IMR-90 (cell line): ENCODE data around the gene ADAM15. TPM values are rescaled to one million over a fixed set of nuclear protein-coding genes. Genes with fewer than 3 reads are reported as not detected.

Experiments used
- ATAC-seq: fragments of 200-7000 bp; cut with Tn5 transposase; 2 replicates; pipeline ENCODE4 v1.9.1; 2020; ENCODE audit warnings: low read depth, mild to moderate bottlenecking, moderate library complexity
- BruUV-seq: library from RNA; stranded (reverse); fragments of 400-500 nt; replicated peaks from 2 replicates; lab custom pipeline; 2021; lab: Mats Ljungman, UMichigan
- CTCF ChIA-PET: fragments of 300-600 bp; formaldehyde crosslinking; extraction: SDS; loops from one replicate; lab custom pipeline; 2021; ENCODE audit warnings: antibody characterized with exemption; lab: Yijun Ruan, JAX
- POLR2A ChIA-PET: fragments of 300-600 bp; sonication (Branson Sonifier 250); formaldehyde crosslinking; loops from one replicate; lab custom pipeline; 2022; ENCODE audit warnings: antibody characterized with exemption; ENCODE audit not compliant: unreplicated experiment; lab: Charles Lee
- DNase-seq: peaks from one replicate; pipeline ENCODE4 v3.0.0; 2013
- H2AFZ ChIP-seq: replicated peaks from 2 replicates; pipeline ENCODE3; 2013; ENCODE audit warnings: low read length, mild to moderate bottlenecking; ENCODE audit not compliant: poor library complexity
- H2AK5ac ChIP-seq: 2 replicates; pipeline ENCODE4 v1.6.1; 2013; ENCODE audit warnings: low read depth, low read length, inconsistent platforms
- H2AK9ac ChIP-seq: replicated peaks from 2 replicates; pipeline ENCODE3; 2013; ENCODE audit warnings: mild to moderate bottlenecking, low read depth, low read length, moderate library complexity; ENCODE audit not compliant: poor library complexity
- H2BK120ac ChIP-seq: 2 replicates; pipeline ENCODE4 v1.6.1; 2013; ENCODE audit warnings: low read depth, low read length, inconsistent platforms
- H2BK15ac ChIP-seq: 3 replicates; pipeline ENCODE4 v1.6.1; 2013; ENCODE audit warnings: low read depth, low read length, inconsistent platforms
- H2BK20ac ChIP-seq: 2 replicates; pipeline ENCODE4 v1.6.1; 2013; ENCODE audit warnings: low read depth, mild to moderate bottlenecking, inconsistent platforms, low read length, moderate library complexity
- H2BK5ac ChIP-seq: 2 replicates; pipeline ENCODE4 v1.6.1; 2013; ENCODE audit warnings: mild to moderate bottlenecking, low read depth, low read length, inconsistent platforms; ENCODE audit not compliant: poor library complexity, severe bottlenecking
- H3K14ac ChIP-seq: replicated peaks from 2 replicates; pipeline ENCODE4 v1.6.1; 2013; ENCODE audit warnings: low read depth, low read length, inconsistent platforms
- H3K18ac ChIP-seq: 2 replicates; pipeline ENCODE4 v1.6.1; 2013; ENCODE audit warnings: low read depth, low read length, control low read depth
- H3K23ac ChIP-seq: 2 replicates; pipeline ENCODE4 v1.6.1; 2013; ENCODE audit warnings: low read depth, low read length, inconsistent platforms
- H3K27ac ChIP-seq: 2 replicates; pipeline ENCODE4 v1.5.1; 2013; ENCODE audit warnings: mild to moderate bottlenecking, control low read depth, low read length; ENCODE audit not compliant: insufficient read depth
- H3K27me3 ChIP-seq: 2 replicates; pipeline ENCODE4 v1.6.1; 2013; ENCODE audit warnings: low read length; ENCODE audit not compliant: control insufficient read depth, insufficient read depth
- H3K36me3 ChIP-seq: 2 replicates; pipeline ENCODE4 v1.6.1; 2013; ENCODE audit warnings: low read length, mixed read lengths; ENCODE audit not compliant: control insufficient read depth, insufficient read depth
- H3K4ac ChIP-seq: 2 replicates; pipeline ENCODE4 v1.6.1; 2013; ENCODE audit warnings: low read depth, low read length, inconsistent platforms
- H3K4me1 ChIP-seq: 2 replicates; pipeline ENCODE4 v1.6.1; 2013; ENCODE audit warnings: low read length, mixed read lengths; ENCODE audit not compliant: control insufficient read depth, insufficient read depth
- H3K4me2 ChIP-seq: 2 replicates; pipeline ENCODE4 v1.6.1; 2013; ENCODE audit warnings: low read depth, mild to moderate bottlenecking, control low read depth, low read length, moderate library complexity
- H3K4me3 ChIP-seq: 2 replicates; pipeline ENCODE4 v1.5.1; 2013; ENCODE audit warnings: low read depth, mild to moderate bottlenecking, control low read depth, low read length, moderate library complexity; ENCODE audit not compliant: insufficient read depth
- H3K56ac ChIP-seq: 2 replicates; pipeline ENCODE4 v1.6.1; 2013; ENCODE audit warnings: low read length, inconsistent platforms; ENCODE audit not compliant: insufficient read depth; ENCODE audit errors: extremely low read depth
- H3K79me1 ChIP-seq, 2 experiments: 2 replicates each; pipeline ENCODE4 v1.6.1; 2013; ENCODE audit warnings: low read length in 2 of 2, inconsistent platforms in 1 of 2, low read depth in 1 of 2
- H3K9ac ChIP-seq: 2 replicates; pipeline ENCODE4 v1.6.1; 2013; ENCODE audit warnings: low read depth, low read length, control low read depth
- H3K9me1 ChIP-seq: 2 replicates; pipeline ENCODE4 v1.6.1; 2013; ENCODE audit warnings: low read length, inconsistent platforms; ENCODE audit not compliant: insufficient read depth
- H3K9me3 ChIP-seq: 2 replicates; pipeline ENCODE4 v1.6.1; 2013; ENCODE audit warnings: low read length; ENCODE audit not compliant: control insufficient read depth, insufficient read depth
- H4K20me1 ChIP-seq: 2 replicates; pipeline ENCODE4 v1.6.1; 2013; ENCODE audit warnings: low read length, inconsistent platforms; ENCODE audit not compliant: insufficient read depth
- H4K5ac ChIP-seq: 2 replicates; pipeline ENCODE4 v1.6.1; 2013; ENCODE audit warnings: mild to moderate bottlenecking, low read depth, low read length, control low read depth
- H4K8ac ChIP-seq, 2 experiments: 2 replicates each; pipeline ENCODE4 v1.6.1; 2013; ENCODE audit warnings: low read depth in 2 of 2, low read length in 2 of 2, control low read depth in 1 of 2, inconsistent platforms in 1 of 2
- H4K91ac ChIP-seq: 2 replicates; pipeline ENCODE4 v1.6.1; 2013; ENCODE audit warnings: low read depth, low read length, inconsistent platforms; ENCODE audit not compliant: insufficient read depth
- BHLHE40 ChIP-seq: fragments of 150-350 bp; IDR thresholded peaks from 2 replicates; pipeline ENCODE4 v1.6.1; 2016; ENCODE audit warnings: mild to moderate bottlenecking, low read depth, low read length
- CEBPB ChIP-seq: IDR thresholded peaks from 2 replicates; pipeline ENCODE4 v1.6.1; 2012; ENCODE audit warnings: low read depth, low read length, improper control_type of control experiment
- CHD1 ChIP-seq: IDR thresholded peaks from 2 replicates; pipeline ENCODE4 v1.6.1; 2012; ENCODE audit warnings: low read depth, low read length, improper control_type of control experiment
- ELK1 ChIP-seq: fragments of 150-350 bp; IDR thresholded peaks from 2 replicates; pipeline ENCODE4 v1.6.1; 2016; ENCODE audit warnings: low read depth, mild to moderate bottlenecking, low read length, moderate library complexity, borderline replicate concordance
- FOS ChIP-seq: fragments of 150-350 bp; IDR thresholded peaks from 2 replicates; pipeline ENCODE4 v1.6.1; 2016; ENCODE audit warnings: low read depth, low read length
- MAFK ChIP-seq: IDR thresholded peaks from 2 replicates; pipeline ENCODE4 v1.6.1; 2012; ENCODE audit warnings: low read depth, low read length, improper control_type of control experiment
- MAZ ChIP-seq: IDR thresholded peaks from 2 replicates; pipeline ENCODE4 v1.6.1; 2012; ENCODE audit warnings: low read depth, mild to moderate bottlenecking, low read length, improper control_type of control experiment, moderate library complexity, borderline replicate concordance
- MXI1 ChIP-seq: IDR thresholded peaks from 2 replicates; pipeline ENCODE4 v1.6.1; 2012; ENCODE audit warnings: low read depth, mild to moderate bottlenecking, low read length, moderate library complexity, borderline replicate concordance
- NFE2L2 ChIP-seq: fragments of 150-350 bp; IDR thresholded peaks from 2 replicates; pipeline ENCODE4 v1.6.1; 2016; ENCODE audit warnings: low read depth, mild to moderate bottlenecking, low read length
- POLR2A ChIP-seq: IDR thresholded peaks from 2 replicates; pipeline ENCODE4 v1.6.1; 2012; ENCODE audit warnings: mild to moderate bottlenecking, low read depth, low read length
- RFX5 ChIP-seq: IDR thresholded peaks from 2 replicates; pipeline ENCODE4 v1.8.0; 2012; ENCODE audit warnings: low read depth, mild to moderate bottlenecking, low read length, moderate library complexity
- SMC3 ChIP-seq: fragments of 150-350 bp; IDR thresholded peaks from 2 replicates; pipeline ENCODE4 v1.6.1; 2016; ENCODE audit warnings: low read depth, mild to moderate bottlenecking, antibody characterized with exemption, low read length, moderate library complexity
- whole genome bisulfite sequencing, 2 experiments: methylation state at CpG; one replicate each; pipeline versions ENCODE4 v1.1.5 to v1.1.7; 2013; ENCODE audit warnings: missing lambda C conversion rate in 2 of 2; ENCODE audit not compliant: insufficient read length in 1 of 2; ENCODE audit errors: extremely low coverage in 2 of 2; 5-methylcytosine and 5-hydroxymethylcytosine counted together
- dilution Hi-C: fragments of 300-500 bp; cut with HindIII; formaldehyde crosslinking; loops from one replicate; pipeline ENCODE4 v1.14.3; 2018; ENCODE audit warnings: low sequenced_read_pairs; ENCODE audit not compliant: unreplicated experiment
- in situ Hi-C: fragments of 300-500 bp; cut with MboI; formaldehyde crosslinking; loops from 3 replicates; pipeline ENCODE4 v1.14.3; 2019; ENCODE audit warnings: low sequenced_read_pairs, inconsistent platforms, mixed read lengths
- intact Hi-C: fragments of 100-400 bp; cut with micrococcal nuclease; formaldehyde crosslinking; loops from 2 replicates; pipeline ENCODE4 v1.10.0; 2022
- polyA plus RNA-seq, 3 experiments: library from polyadenylated mRNA; depleted of rRNA; stranded (reverse); fragments of >200 nt; gene quantifications; 2 replicates each; pipeline ENCODE4 v1.2.3, GENCODE V29; 2012; ENCODE audit warnings: low replicate concordance in 1 of 3
- total RNA-seq: library from RNA; depleted of rRNA; stranded (reverse); fragments of >200 nt; gene quantifications from 2 replicates; pipeline ENCODE4 v1.2.3, GENCODE V29; 2012

The ADAM15 gene
- total and polyA plus RNA-seq, 2 of the 4 experiments (the other 2 are of a cell fraction), result 25.6 to 52.4 TPM

DNA sequence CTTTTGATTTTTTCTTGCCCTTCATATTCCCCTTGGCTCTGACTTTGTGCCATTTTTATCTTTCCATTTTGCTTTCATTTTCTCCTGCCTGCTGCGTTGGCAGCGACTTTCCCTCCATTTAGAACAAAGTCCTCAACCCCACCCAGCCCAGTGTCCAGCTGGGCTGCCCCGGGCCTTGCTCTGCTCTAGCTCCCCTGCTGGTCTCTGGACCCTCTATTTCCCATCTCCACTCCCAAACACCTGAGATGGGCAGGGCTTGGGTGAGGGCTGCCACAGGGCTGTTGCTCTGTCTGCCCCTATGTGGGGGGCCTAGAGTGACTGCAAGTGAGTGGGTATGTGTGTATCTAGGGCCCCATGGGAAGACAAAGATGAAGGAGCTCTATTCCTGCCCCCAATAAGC is 7.3 kb upstream of the ADAM15 start:
- Histone ChIP-seq H3K4me3 (no peak overlapping the region), H2BK120ac (no peak overlapping the region), H3K9me1 (peaks cover 5% of the 10 kb centered on the region; the same call in 1 of the 2 replicates), H3K4me2 (no peak overlapping the region), H3K23ac (no peak overlapping the region), H3K27ac (no peak overlapping the region), H3K4ac (no peak overlapping the region), H2AK5ac (no peak overlapping the region), H3K18ac (no peak overlapping the region), H3K27me3 (peaks cover 19% of the 10 kb centered on the region), H2BK20ac (no peak overlapping the region), H3K14ac (no peak overlapping the region), H3K79me1 (no peaks in the 10 kb centered on the region), H2BK5ac (no peak overlapping the region), H2AFZ (no peak overlapping the region), H4K20me1 (no peaks in the 10 kb centered on the region; the same call in 1 of the 2 replicates), H2AK9ac (no peak overlapping the region), H3K56ac (no peak overlapping the region), H2BK15ac (no peak overlapping the region), H4K91ac (no peak overlapping the region), H4K5ac (no peak overlapping the region), H3K9me3 (no peaks in the 10 kb centered on the region), H3K9ac (no peak overlapping the region), H4K8ac (no peak overlapping the region), H3K36me3 (no peaks in the 10 kb centered on the region), H3K4me1 (peaks cover 5% of the 10 kb centered on the region)
- BruUV-seq, result no TSS peak
- dilution Hi-C loops (no loop called here), in situ Hi-C loops (no loop called here), intact Hi-C loops (no loop called here)
- ChIA-PET CTCF (interaction anchor here (1.0 to 2.4 kb wide), 5 partner anchors 16 to 48 kb away, joined by 3 to 12 read pairs (median 7); no protein-coding TSS in a partner anchor), POLR2A (no interaction called here)
- ATAC-seq (no peak), DNase-seq (no peak)
- no CpG with 5 or more reads among the region's 3 CpGs for WGBS, 2 experiments
- TF ChIP-seq MAFK (no peak), MAZ (no peak), SMC3 (no peak), RFX5 (no peak), CEBPB (no peak), FOS (no peak), CHD1 (no peak), NFE2L2 (no peak), MXI1 (no peak), BHLHE40 (no peak), POLR2A (no peak), ELK1 (no peak)
